ENCODE results near the gene CDH8.

The CDH8 gene

DNA sequence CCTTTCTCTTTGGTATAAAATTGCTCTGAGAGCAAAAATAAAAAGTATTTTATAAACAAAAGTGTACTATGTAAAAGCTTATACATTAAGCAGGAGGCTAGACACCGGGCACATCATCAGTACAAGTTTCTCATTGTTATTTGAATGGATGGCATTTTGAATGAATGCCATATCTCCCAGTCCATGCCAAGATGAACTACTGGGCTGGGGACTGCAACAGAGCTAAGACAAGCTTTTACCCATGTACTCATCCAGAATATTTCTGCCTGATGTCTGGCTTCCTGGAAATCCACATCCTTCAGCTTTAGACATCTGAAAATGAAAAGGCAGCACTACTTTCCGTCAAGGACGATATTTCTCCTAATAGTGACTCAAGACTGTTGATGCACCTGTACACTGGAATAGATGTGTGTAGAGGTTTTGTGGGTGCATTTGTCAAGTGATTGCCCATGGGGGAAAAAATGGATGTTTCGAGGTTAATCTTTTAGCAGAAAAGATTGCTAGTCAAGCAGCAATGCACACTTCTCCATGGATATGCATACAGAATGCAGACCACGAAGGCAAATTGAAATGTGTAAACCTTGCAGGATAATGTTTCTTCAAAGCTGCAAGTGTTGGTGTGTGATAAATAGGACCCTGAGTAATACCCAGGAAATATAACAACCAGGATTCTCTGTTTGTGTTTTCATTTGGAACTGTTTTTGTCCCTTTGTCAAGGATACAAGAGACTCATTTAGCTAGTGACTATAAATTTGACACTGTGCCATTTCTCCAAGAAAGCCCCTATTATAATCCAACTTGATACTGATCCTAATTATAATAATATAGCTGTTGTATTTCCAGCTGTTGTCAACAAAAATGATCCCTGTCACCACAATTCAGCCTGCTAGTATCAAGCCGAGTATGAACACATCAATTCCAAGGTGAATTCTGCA is 173.8 kb downstream of the CDH8 start:
- no peak overlapping the region for H3K4me3 ChIP-seq (ENCODE audit: low read length in 2 of 2)
- no peaks in the 10 kb centered on the region for H3K9me3 ChIP-seq (ENCODE audit: control insufficient read depth in 2 of 2, low read length in 2 of 2)
- no peaks in the 10 kb centered on the region for H3K36me3 ChIP-seq (ENCODE audit: control insufficient read depth in 2 of 2, insufficient read depth in 2 of 2, low read length in 2 of 2)
- H3K27me3 ChIP-seq (ENCODE audit: control insufficient read depth in 1 of 2, insufficient read depth in 2 of 2, low read length in 2 of 2), result no peaks in the 10 kb centered on the region
- H3K27ac ChIP-seq (ENCODE audit: low read length), result no peak overlapping the region
- no peaks in the 10 kb centered on the region for H3K4me1 ChIP-seq (ENCODE audit: control insufficient read depth, insufficient read depth, low read length)
- no peak overlapping the region for H3K9ac ChIP-seq (ENCODE audit: low read length in 2 of 2)

DNA sequence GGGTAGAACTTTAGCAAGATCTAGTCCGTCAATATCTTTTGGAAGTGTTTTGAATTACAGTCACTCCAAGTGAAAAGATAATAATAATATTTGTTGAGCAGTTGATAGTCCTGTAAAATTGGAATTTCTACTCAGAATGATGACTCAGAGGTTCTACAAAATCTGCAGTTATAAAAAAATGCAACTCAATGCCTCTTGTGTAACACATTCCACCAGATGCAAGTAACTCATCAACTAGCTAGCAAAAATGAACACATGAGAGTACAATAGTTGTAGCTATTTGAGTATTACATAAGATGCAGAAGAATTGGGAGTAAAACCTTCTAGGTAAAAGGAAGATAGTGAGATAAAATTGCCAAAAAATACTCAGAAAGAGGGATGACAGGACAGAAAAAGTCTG is 177.2 kb downstream of the CDH8 start:
- Histone ChIP-seq H3K4me1 (ENCODE audit: control insufficient read depth, insufficient read depth, low read length) (no peaks in the 10 kb centered on the region), H3K36me3 (ENCODE audit: control insufficient read depth in 2 of 2, insufficient read depth in 2 of 2, low read length in 2 of 2) (no peaks in the 10 kb centered on the region), H3K9me3 (ENCODE audit: control insufficient read depth in 2 of 2, low read length in 2 of 2) (no peaks in the 10 kb centered on the region), H3K4me3 (ENCODE audit: low read length in 2 of 2) (no peak overlapping the region), H3K27me3 (ENCODE audit: control insufficient read depth in 1 of 2, insufficient read depth in 2 of 2, low read length in 2 of 2) (no peaks in the 10 kb centered on the region), H3K9ac (ENCODE audit: low read length in 2 of 2) (no peak overlapping the region), H3K27ac (ENCODE audit: low read length) (no peak overlapping the region)

DNA sequence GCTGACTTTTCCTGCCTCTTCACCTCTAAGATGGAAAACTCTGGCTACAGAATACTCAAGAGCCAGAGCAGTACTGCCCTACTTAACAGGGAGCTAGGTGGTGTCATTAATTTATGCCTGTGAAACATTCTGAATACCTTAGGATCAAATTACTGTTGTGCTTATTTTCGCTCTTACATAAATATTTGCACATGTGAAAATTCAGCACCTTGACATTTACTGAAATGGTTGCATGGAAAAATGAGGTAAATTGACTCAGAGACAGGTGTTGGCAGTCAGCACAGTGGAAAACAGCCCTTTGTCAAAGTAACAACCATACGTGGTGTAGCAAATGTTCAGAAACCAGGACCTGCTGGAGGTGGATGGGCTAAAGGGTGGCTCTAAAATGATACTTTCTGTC is 193.6 kb downstream of the CDH8 start:
- H3K4me3 ChIP-seq (ENCODE audit: low read length in 2 of 2), result no peak overlapping the region
- H3K36me3 ChIP-seq (ENCODE audit: control insufficient read depth in 2 of 2, insufficient read depth in 2 of 2, low read length in 2 of 2), result no peaks in the 10 kb centered on the region
- no peak overlapping the region for H3K9ac ChIP-seq (ENCODE audit: low read length in 2 of 2)
- H3K4me1 ChIP-seq (ENCODE audit: control insufficient read depth, insufficient read depth, low read length), result no peaks in the 10 kb centered on the region
- no peaks in the 10 kb centered on the region for H3K9me3 ChIP-seq (ENCODE audit: control insufficient read depth in 2 of 2, low read length in 2 of 2)
- H3K27ac ChIP-seq (ENCODE audit: low read length), result no peak overlapping the region
- H3K27me3 ChIP-seq (ENCODE audit: control insufficient read depth in 1 of 2, insufficient read depth in 2 of 2, low read length in 2 of 2), result no peaks in the 10 kb centered on the region

DNA sequence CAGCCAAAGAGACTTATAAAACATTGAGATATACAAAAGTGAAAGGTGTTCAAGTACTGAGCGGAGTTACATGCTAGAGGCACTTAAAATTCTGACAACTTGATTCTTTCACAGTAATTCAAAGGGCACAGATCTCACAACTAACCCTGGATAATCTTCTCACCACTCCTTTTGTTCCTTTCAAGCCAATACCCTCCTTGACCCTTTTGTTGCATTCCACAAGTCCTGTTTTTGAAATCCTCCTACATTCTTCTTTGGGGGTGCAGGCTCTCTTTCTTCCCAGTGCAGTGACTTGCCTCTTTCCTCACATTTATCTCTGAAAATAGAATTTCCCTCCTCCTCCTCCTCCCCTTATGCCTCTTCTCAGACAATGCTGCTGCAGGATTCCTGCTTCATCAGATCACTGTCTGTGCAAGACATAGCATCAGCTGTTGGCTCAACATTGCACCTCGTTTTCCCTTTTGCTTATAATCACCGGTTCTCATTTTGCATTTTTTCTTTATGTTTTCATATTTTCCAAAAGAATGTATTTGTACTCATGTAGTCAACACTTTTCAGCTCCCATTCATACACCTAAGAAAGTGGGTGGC is 199.3 kb downstream of the CDH8 start:
- no peaks in the 10 kb centered on the region for H3K9me3 ChIP-seq (ENCODE audit: control insufficient read depth in 2 of 2, low read length in 2 of 2)
- H3K4me1 ChIP-seq (ENCODE audit: control insufficient read depth, insufficient read depth, low read length), result no peaks in the 10 kb centered on the region
- H3K27me3 ChIP-seq (ENCODE audit: control insufficient read depth in 1 of 2, insufficient read depth in 2 of 2, low read length in 2 of 2), result no peaks in the 10 kb centered on the region
- no peak overlapping the region for H3K4me3 ChIP-seq (ENCODE audit: low read length in 2 of 2)
- no peak overlapping the region for H3K9ac ChIP-seq (ENCODE audit: low read length in 2 of 2)
- H3K36me3 ChIP-seq (ENCODE audit: control insufficient read depth in 2 of 2, insufficient read depth in 2 of 2, low read length in 2 of 2), result no peaks in the 10 kb centered on the region
- no peak overlapping the region for H3K27ac ChIP-seq (ENCODE audit: low read length)

DNA sequence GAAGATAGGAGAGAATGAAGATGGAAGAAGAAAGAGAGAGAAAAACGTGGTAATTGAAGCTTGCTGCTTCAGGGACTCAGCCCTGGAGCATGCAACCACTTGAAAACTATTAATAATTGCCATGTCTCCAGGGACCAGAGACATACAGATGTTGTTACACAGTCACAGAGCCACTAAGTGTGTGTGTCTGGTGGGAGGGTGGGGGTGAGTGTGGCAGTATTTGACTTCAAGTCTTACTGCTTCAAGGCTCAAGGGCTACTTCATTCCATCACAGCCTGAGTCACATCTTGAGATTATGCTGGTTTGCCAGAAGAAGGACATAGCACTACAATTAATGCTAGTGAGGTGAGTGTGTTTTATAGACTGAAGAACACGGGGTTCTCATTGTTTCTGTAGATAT is 202.2 kb downstream of the CDH8 start:
- Histone ChIP-seq H3K4me1 (ENCODE audit: control insufficient read depth, insufficient read depth, low read length) (no peaks in the 10 kb centered on the region), H3K27ac (ENCODE audit: low read length) (no peak overlapping the region), H3K9me3 (ENCODE audit: control insufficient read depth in 2 of 2, low read length in 2 of 2) (no peaks in the 10 kb centered on the region), H3K27me3 (ENCODE audit: control insufficient read depth in 1 of 2, insufficient read depth in 2 of 2, low read length in 2 of 2) (no peaks in the 10 kb centered on the region), H3K4me3 (ENCODE audit: low read length in 2 of 2) (no peak overlapping the region), H3K9ac (ENCODE audit: low read length in 2 of 2) (no peak overlapping the region), H3K36me3 (ENCODE audit: control insufficient read depth in 2 of 2, insufficient read depth in 2 of 2, low read length in 2 of 2) (no peaks in the 10 kb centered on the region)

DNA sequence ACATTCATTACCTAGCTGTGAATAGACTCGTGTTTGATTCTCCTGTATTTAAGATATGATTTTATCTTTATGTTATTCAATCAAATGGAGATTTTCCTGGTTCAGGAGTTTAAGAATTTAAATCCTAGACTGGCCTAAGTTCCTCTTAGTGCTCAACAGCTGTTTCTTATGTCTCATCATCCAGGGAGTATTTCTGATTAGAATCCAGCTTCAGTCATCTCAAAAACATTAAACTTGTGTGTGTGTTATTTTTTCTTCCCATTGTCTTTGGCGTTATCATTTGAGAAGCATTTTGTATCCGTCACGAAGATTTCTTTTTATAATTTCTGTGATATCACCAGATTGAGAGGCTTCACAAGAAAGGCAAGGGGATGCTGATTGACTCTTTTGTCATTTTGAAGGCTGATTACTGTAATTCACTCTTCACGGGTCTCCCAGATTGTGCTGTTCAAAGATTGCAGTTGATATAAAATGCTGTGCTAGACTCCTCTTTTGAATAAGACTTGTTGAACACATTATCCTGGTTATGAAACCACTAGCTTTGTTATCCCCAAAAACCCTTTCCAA is 204.8 kb downstream of the CDH8 start:
- H3K27me3 ChIP-seq (ENCODE audit: control insufficient read depth in 1 of 2, insufficient read depth in 2 of 2, low read length in 2 of 2), result no peaks in the 10 kb centered on the region
- H3K9me3 ChIP-seq (ENCODE audit: control insufficient read depth in 2 of 2, low read length in 2 of 2), result peaks cover 0 to 2% of the 10 kb centered on the region in 2 donors
- H3K4me3 ChIP-seq (ENCODE audit: low read length in 2 of 2), result no peak overlapping the region
- no peak overlapping the region for H3K27ac ChIP-seq (ENCODE audit: low read length)
- no peaks in the 10 kb centered on the region for H3K36me3 ChIP-seq (ENCODE audit: control insufficient read depth in 2 of 2, insufficient read depth in 2 of 2, low read length in 2 of 2)
- H3K4me1 ChIP-seq (ENCODE audit: control insufficient read depth, insufficient read depth, low read length), result no peaks in the 10 kb centered on the region
- H3K9ac ChIP-seq (ENCODE audit: low read length in 2 of 2), result no peak overlapping the region

DNA sequence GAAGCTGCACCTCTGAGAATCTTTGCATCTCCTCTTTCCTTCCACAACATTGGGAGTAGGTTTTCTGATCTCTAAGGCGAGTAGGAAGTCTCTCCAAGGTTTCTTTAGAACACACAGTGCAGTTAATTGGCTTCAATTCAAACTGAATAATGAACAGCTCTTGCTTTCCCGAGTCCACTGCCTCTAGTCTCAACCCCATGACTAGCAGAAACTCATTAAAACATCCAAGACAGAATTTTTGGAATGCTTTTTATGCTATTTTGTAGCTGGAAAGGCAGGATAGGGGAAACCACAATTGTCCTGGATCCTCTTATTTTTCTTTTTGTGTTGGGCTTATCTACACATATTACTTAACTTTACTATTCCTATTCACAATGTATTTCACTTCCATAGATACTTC is 206.6 kb downstream of the CDH8 start:
- no peaks in the 10 kb centered on the region for H3K36me3 ChIP-seq (ENCODE audit: control insufficient read depth in 2 of 2, insufficient read depth in 2 of 2, low read length in 2 of 2)
- no peaks in the 10 kb centered on the region for H3K4me1 ChIP-seq (ENCODE audit: control insufficient read depth, insufficient read depth, low read length)
- no peak overlapping the region for H3K9ac ChIP-seq (ENCODE audit: low read length in 2 of 2)
- H3K4me3 ChIP-seq (ENCODE audit: low read length in 2 of 2), result no peak overlapping the region
- H3K27ac ChIP-seq (ENCODE audit: low read length), result no peak overlapping the region
- H3K27me3 ChIP-seq (ENCODE audit: control insufficient read depth in 1 of 2, insufficient read depth in 2 of 2, low read length in 2 of 2), result no peaks in the 10 kb centered on the region
- H3K9me3 ChIP-seq (ENCODE audit: control insufficient read depth in 2 of 2, low read length in 2 of 2), result peaks cover 0 to 2% of the 10 kb centered on the region in 2 donors

DNA sequence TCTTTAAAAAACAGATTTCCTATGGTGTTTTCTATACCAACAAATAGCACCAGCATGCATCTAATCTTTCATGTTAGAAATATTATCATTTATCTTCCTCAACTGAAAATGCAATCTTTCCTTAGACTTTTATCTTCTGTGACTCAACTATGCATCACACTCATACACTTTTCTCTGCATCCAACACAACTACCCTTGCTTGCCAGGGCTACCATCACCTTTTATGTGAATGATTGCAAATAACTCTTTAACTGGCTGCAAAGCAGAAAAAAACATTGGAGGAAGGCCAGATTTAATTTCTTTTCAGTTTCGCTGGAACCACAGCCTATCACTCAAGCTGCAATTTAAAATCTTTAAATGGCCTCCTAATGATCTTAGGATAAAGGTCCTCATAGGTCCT is 212.9 kb downstream of the CDH8 start:
- no peak overlapping the region for H3K27ac ChIP-seq (ENCODE audit: low read length)
- H3K27me3 ChIP-seq (ENCODE audit: control insufficient read depth in 1 of 2, insufficient read depth in 2 of 2, low read length in 2 of 2), result no peaks in the 10 kb centered on the region
- no peak overlapping the region for H3K9ac ChIP-seq (ENCODE audit: low read length in 2 of 2)
- no peaks in the 10 kb centered on the region for H3K4me1 ChIP-seq (ENCODE audit: control insufficient read depth, insufficient read depth, low read length)
- H3K4me3 ChIP-seq (ENCODE audit: low read length in 2 of 2), result no peak overlapping the region
- no peaks in the 10 kb centered on the region for H3K36me3 ChIP-seq (ENCODE audit: control insufficient read depth in 2 of 2, insufficient read depth in 2 of 2, low read length in 2 of 2)
- peaks cover 0 to 2% of the 10 kb centered on the region in 2 donors for H3K9me3 ChIP-seq (ENCODE audit: control insufficient read depth in 2 of 2, low read length in 2 of 2)

DNA sequence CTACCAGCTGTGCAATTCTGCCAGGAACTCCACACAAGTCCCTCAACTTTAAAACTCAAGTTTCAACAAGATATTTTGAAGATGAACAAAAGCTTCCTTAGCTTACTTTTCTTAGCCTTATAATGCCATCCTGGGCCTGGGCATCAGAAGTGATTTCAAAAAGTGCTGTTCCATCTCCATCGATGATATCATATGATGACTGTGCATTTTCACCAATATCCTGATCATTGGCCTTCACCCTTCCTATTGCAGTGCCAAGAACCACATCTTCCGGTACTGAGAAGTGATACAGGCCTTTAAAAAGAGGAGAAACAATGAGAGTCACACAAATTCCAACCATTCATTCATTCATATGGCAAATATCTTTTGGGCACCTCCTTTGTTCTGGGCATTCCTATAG is 215.4 kb downstream of the CDH8 start:
- Histone ChIP-seq H3K27ac (ENCODE audit: low read length) (no peak overlapping the region), H3K9ac (ENCODE audit: low read length in 2 of 2) (no peak overlapping the region), H3K36me3 (ENCODE audit: control insufficient read depth in 2 of 2, insufficient read depth in 2 of 2, low read length in 2 of 2) (no peaks in the 10 kb centered on the region), H3K9me3 (ENCODE audit: control insufficient read depth in 2 of 2, low read length in 2 of 2) (no peaks in the 10 kb centered on the region), H3K4me1 (ENCODE audit: control insufficient read depth, insufficient read depth, low read length) (no peaks in the 10 kb centered on the region), H3K4me3 (ENCODE audit: low read length in 2 of 2) (no peak overlapping the region), H3K27me3 (ENCODE audit: control insufficient read depth in 1 of 2, insufficient read depth in 2 of 2, low read length in 2 of 2) (no peaks in the 10 kb centered on the region)

DNA sequence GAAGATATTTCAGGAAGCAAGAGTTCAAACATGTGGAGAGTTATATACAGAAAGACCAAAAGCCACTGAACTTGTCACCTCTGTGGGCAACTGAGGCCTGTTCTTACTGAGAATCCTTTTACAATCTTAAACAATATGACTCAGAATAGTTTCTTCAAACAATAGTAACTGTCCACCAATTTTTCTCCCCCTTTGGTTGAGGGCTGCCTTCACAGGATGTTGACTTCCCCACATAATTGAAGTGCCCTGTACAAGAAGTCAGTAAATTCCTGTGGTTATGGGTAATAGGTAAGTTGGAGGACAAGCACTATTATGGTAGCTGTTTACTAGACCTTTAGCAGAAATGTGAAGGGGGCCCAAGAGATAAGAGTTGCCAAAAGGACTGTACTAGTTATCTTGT is 215.8 kb downstream of the CDH8 start:
- no peak overlapping the region for H3K4me3 ChIP-seq (ENCODE audit: low read length in 2 of 2)
- H3K9me3 ChIP-seq (ENCODE audit: control insufficient read depth in 2 of 2, low read length in 2 of 2), result no peaks in the 10 kb centered on the region
- H3K4me1 ChIP-seq (ENCODE audit: control insufficient read depth, insufficient read depth, low read length), result no peaks in the 10 kb centered on the region
- no peak overlapping the region for H3K27ac ChIP-seq (ENCODE audit: low read length)
- no peaks in the 10 kb centered on the region for H3K36me3 ChIP-seq (ENCODE audit: control insufficient read depth in 2 of 2, insufficient read depth in 2 of 2, low read length in 2 of 2)
- no peak overlapping the region for H3K9ac ChIP-seq (ENCODE audit: low read length in 2 of 2)
- no peaks in the 10 kb centered on the region for H3K27me3 ChIP-seq (ENCODE audit: control insufficient read depth in 1 of 2, insufficient read depth in 2 of 2, low read length in 2 of 2)

DNA sequence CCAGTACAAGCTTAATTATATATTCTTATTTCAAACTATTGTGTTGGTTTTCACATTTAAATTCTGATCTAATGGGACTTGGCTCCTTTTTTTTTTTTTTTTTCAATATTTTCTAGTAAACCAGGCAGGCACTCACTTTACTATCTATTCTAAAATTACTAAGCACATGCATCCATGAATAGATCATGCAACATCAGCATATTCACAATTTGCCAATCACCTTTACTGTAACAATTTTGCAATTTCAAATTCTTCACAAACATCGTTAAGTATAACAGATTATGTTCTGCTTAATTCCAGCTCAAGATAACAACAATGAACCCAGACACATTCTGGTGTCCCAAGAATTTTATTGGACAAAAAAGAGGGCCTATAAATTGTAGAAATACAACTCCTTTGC is 217.4 kb downstream of the CDH8 start:
- no peaks in the 10 kb centered on the region for H3K9me3 ChIP-seq (ENCODE audit: control insufficient read depth in 2 of 2, low read length in 2 of 2)
- H3K36me3 ChIP-seq (ENCODE audit: control insufficient read depth in 2 of 2, insufficient read depth in 2 of 2, low read length in 2 of 2), result no peaks in the 10 kb centered on the region
- H3K4me1 ChIP-seq (ENCODE audit: control insufficient read depth, insufficient read depth, low read length), result no peaks in the 10 kb centered on the region
- no peak overlapping the region for H3K9ac ChIP-seq (ENCODE audit: low read length in 2 of 2)
- no peaks in the 10 kb centered on the region for H3K27me3 ChIP-seq (ENCODE audit: control insufficient read depth in 1 of 2, insufficient read depth in 2 of 2, low read length in 2 of 2)
- H3K4me3 ChIP-seq (ENCODE audit: low read length in 2 of 2), result no peak overlapping the region
- H3K27ac ChIP-seq (ENCODE audit: low read length), result no peak overlapping the region
